Measurements from ENCODE around the gene IFRD2. TPM values are rescaled to one million over a fixed set of nuclear protein-coding genes. Genes with fewer than 3 reads are reported as not detected.

The IFRD2 gene
- total RNA-seq, 1 donor from 2014 or later = 38.9 TPM

DNA sequence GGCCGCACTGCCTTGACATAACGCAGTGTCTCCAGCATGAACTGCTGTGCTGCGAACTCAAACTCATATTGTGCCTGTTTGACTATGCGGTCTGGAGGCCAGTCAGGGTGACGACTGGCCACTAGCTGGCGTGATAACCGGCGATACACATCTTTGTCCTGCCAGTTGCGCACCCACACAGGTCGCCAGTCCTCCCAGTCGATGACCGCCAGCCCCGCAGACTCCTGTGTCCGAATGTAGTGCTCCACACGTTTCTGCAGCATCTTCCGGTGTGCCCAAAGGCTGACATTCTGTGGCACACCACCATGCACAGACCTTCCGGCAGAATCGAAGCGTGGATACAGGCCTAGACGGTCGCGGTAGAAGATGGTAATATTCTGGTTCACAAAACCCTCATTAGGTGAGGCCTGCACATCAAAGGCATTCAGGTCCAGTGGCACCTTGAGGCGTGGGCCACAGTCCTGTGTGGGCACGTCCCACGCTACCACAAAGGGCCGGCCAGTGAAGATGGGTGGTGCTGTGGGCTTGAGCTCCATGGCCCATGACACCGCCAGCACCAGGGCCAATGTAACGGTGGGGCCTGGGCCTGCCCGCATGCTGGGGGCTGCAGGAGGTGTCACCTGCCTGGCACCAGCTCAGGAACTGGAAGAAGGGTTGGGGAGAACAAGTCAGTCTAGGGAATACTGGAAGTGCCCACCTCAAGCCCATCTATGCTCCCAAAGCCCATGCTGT lies 27.8 kb upstream of the IFRD2 start:
- H3K36me3 Mint-ChIP-seq (ENCODE audit: low read depth) = peaks cover 8% of the 10 kb centered on the region
- peak overlapping the region; percentile 86 for H3K4me3 Mint-ChIP-seq (ENCODE audit: unreplicated experiment)
- TF ChIP-seq, protein P1, sequence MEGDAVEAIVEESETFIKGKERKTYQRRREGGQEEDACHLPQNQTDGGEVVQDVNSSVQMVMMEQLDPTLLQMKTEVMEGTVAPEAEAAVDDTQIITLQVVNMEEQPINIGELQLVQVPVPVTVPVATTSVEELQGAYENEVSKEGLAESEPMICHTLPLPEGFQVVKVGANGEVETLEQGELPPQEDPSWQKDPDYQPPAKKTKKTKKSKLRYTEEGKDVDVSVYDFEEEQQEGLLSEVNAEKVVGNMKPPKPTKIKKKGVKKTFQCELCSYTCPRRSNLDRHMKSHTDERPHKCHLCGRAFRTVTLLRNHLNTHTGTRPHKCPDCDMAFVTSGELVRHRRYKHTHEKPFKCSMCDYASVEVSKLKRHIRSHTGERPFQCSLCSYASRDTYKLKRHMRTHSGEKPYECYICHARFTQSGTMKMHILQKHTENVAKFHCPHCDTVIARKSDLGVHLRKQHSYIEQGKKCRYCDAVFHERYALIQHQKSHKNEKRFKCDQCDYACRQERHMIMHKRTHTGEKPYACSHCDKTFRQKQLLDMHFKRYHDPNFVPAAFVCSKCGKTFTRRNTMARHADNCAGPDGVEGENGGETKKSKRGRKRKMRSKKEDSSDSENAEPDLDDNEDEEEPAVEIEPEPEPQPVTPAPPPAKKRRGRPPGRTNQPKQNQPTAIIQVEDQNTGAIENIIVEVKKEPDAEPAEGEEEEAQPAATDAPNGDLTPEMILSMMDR (IDR thresholded peaks at IDR 0.05) = no peak
- no peaks in the 10 kb centered on the region for H3K27me3 Mint-ChIP-seq (ENCODE audit: low read depth)
- peaks cover 51% of the 10 kb centered on the region for H3K4me1 Mint-ChIP-seq (ENCODE audit: low read depth)
- DNase-seq (ENCODE audit: low spot score) = no peak
- no peaks in the 10 kb centered on the region for H3K9me3 Mint-ChIP-seq (ENCODE audit: low read depth)
- H3K27ac Mint-ChIP-seq (ENCODE audit: unreplicated experiment) = no peak overlapping the region

DNA sequence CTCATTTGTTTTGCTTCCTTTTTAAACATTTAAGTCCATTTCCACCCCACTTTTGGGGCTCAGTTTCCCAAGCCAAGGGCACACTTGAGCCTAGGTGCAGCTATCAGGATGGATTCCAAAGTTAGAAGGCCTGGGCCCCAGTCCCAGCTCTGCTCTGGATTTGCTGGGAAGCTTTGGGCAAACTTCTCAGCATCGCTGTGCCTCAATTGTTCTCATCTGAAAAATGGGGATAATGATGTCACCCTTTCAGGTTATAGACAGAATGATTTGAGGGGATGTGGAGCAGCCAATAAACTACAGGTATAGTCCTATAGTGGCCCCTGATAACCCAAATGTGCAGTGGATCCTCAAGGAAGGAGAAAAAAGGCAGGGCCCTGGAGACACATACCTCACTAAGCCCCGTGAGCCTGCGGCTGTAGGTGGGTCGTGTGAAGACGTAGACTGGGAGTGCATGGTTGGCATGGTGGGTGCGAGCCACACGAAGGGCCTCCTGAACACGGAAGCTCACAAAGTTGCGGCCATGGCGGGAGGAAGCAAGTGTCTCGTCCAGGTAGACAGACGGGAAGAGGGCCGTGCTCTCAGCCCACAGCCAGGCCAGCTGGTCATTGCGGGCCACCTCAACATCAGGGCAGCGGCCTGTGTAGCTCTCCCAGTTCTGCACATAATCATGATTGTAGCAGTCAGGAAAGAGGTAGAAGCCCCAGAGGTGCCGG lies 27.1 kb upstream of the IFRD2 start:
- peaks cover 8% of the 10 kb centered on the region for H3K36me3 Mint-ChIP-seq (ENCODE audit: low read depth)

DNA sequence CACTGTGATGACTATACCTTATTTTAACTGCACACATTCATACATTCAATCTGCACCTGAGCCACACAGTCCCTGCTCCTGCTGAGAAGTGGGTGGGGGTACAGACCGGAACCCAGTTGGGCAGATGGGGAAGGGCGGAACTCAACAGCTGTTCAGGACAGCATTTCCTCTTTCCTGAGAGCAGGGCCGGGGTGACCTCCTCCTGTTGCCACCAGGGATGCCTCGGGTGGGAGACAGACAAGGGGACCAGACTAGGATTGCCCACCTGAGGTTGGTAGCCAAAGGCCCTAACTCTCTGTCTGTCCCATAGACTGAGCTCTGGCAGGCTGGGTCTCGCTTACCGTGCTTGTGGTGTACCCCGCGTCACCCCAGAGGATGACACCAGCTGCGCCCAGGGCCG lies 26.4 kb upstream of the IFRD2 start:
- H3K9me3 Mint-ChIP-seq (ENCODE audit: low read depth) = no peaks in the 10 kb centered on the region
- no peak overlapping the region for H3K27ac Mint-ChIP-seq (ENCODE audit: unreplicated experiment)
- H3K4me1 Mint-ChIP-seq (ENCODE audit: low read depth) = peaks cover 47% of the 10 kb centered on the region
- no peaks in the 10 kb centered on the region for H3K27me3 Mint-ChIP-seq (ENCODE audit: low read depth)
- DNase-seq (ENCODE audit: low spot score) = no peak
- H3K36me3 Mint-ChIP-seq (ENCODE audit: low read depth) = peaks cover 8% of the 10 kb centered on the region
- H3K4me3 Mint-ChIP-seq (ENCODE audit: unreplicated experiment) = no peak overlapping the region
- TF ChIP-seq, protein P1 (IDR thresholded peaks at IDR 0.05) = no peak

More for the DNA sequence above, 27.1 kb upstream of the IFRD2 start:
- Mint-ChIP-seq H3K9me3 (ENCODE audit: low read depth) (no peaks in the 10 kb centered on the region), H3K4me3 (ENCODE audit: unreplicated experiment) (peak overlapping the region; percentile 30), H3K4me1 (ENCODE audit: low read depth) (peaks cover 47% of the 10 kb centered on the region), H3K27me3 (ENCODE audit: low read depth) (no peaks in the 10 kb centered on the region), H3K27ac (ENCODE audit: unreplicated experiment) (no peak overlapping the region)
- DNase-seq (ENCODE audit: low spot score) = no peak
- TF ChIP-seq, protein P1 (IDR thresholded peaks at IDR 0.05) = no peak

DNA sequence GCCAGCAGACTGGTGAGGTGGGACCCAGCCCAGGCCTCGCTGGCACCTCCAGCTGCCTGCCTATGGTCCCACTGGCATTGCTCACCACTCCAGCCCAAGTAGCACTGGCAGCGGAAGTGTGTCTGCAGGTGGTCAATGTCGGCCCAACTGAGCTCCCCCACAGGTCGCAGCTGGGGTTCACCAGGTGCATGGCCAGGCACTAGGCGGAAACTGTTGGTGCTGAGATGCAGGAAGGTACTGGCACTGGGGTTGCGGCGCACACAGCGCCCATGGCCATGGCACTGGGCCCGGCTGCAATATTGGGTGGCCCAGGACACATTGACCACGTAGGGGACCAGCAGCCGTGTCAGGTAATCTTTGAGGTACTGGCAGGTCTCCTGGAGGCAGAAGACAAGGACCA lies 25.9 kb upstream of the IFRD2 start:
- Mint-ChIP-seq H3K27ac (ENCODE audit: unreplicated experiment) (no peak overlapping the region), H3K4me1 (ENCODE audit: low read depth) (peaks cover 46% of the 10 kb centered on the region), H3K9me3 (ENCODE audit: low read depth) (no peaks in the 10 kb centered on the region), H3K36me3 (ENCODE audit: low read depth) (peaks cover 8% of the 10 kb centered on the region), H3K27me3 (ENCODE audit: low read depth) (no peaks in the 10 kb centered on the region), H3K4me3 (ENCODE audit: unreplicated experiment) (no peak overlapping the region)
- no peak for DNase-seq (ENCODE audit: low spot score)
- TF ChIP-seq, protein P1 (IDR thresholded peaks at IDR 0.05) = no peak

DNA sequence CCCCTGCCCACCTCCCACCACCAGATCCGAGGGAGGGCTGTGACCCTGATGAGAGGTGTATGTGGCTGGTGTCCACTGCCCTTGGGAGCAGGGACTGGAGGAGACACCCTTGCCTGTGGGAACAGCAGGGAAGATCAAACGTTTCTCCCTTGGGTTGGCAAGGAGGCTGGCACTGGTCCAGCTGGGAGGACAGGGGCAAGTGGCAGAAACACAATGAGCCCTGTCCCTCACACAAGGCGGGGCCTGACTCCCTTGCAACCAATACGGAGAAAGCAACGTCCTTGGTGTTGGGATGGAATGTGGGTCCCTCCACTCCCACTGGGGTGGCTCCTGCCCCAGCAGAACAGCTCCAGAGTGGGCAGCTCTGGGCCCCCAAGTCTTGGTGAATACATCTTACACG lies 25.1 kb upstream of the IFRD2 start:
- H3K27ac Mint-ChIP-seq (ENCODE audit: unreplicated experiment) = no peak overlapping the region

More for the DNA sequence above, 25.1 kb upstream of the IFRD2 start:
- no peak for DNase-seq (ENCODE audit: low spot score)
- TF ChIP-seq, protein P1 (IDR thresholded peaks at IDR 0.05) = no peak
- H3K9me3 Mint-ChIP-seq (ENCODE audit: low read depth) = no peaks in the 10 kb centered on the region
- peaks cover 8% of the 10 kb centered on the region for H3K36me3 Mint-ChIP-seq (ENCODE audit: low read depth)
- no peaks in the 10 kb centered on the region for H3K27me3 Mint-ChIP-seq (ENCODE audit: low read depth)
- no peak overlapping the region for H3K4me3 Mint-ChIP-seq (ENCODE audit: unreplicated experiment)
- H3K4me1 Mint-ChIP-seq (ENCODE audit: low read depth) = peaks cover 39% of the 10 kb centered on the region

Data from chondrocyte (in vitro differentiated cells).